EH (cell line): ENCODE data around the gene PLEKHG4B.
"Not testable (repeated sequence)": the region's sequence is repeated elsewhere in the genome, so short reads cannot be mapped to it uniquely, and the experiment has no call there.

Source experiments
- DNase-seq: peaks from one replicate; pipeline ENCODE4 v3.0.0-alpha.2; 2015; ENCODE audit warnings: low read depth

PLEKHG4B gene

DNA sequence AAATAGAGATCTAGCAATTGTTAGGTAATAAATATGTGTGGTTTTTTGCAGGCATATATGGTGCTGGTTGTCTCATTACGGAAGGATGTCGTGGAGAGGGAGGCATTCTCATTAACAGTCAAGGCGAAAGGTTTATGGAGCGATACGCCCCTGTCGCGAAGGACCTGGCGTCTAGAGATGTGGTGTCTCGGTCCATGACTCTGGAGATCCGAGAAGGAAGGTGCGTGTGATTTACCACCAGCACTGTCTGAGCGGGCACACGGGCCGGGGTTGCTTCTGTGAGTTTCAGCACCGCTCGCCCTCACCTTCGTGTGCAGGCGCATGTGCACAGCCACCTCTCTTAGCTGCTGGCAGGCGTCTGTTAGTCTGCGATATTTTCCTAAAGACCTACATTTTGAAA lies 141.5 kb downstream of the PLEKHG4B start:
- DNase-seq, result not testable (repeated sequence)

DNA sequence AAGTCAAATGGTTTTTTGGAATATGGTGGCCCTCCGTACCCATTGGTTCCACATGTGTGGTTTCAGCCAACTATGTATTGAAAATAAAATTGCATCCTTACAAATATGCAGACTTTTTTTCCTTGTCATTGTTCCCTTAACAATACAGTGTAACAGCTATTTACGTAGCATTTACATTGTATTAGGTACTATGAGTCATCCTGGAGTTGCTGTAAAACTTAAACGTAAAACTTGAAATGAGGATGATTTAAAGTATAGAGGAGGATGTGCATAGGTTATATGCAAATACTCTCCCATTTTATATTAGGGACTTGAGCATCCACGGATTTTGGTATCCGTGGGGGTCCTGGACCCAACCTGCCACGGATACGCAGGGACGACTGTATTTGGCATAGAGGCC lies 142.5 kb downstream of the PLEKHG4B start:
- no peak for DNase-seq

DNA sequence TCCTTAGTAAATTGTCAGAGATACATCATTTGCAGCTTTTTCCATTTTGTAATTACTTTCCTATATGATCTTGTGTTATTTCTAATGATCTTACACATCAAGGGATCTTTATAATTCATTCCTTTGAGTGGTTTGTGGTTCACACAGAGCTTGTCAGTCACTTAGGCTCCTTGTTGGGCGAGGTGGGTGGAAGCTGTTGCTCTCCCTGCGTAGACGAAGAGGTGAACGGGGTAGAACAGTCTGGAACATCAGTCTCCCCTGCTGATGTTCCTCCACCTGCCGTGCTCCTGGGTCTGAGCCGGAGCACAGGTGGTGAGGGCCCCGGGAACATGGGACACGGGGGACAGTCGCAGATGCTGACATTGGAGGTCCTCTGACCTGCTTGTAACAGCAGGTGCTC lies 143.6 kb downstream of the PLEKHG4B start:
- DNase-seq, result not testable (repeated sequence)

DNA sequence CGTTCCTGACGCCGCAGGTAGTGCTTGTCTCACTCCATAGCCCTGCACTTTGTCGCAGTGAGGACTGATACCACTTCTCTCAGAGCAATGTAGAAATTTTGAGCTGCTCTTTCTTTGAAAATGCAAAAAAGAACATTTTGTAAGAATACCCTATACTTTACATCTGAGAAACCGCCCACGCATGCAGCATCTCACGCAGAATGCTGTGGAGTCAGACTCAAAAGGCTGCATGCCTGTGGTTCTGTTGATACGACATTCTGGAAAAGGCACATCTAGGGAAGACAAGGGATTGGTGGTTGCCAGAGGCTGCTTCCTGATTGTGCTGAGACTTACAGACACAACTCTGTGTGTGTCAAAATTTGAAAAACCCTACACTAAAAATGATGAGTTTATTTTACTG lies 146.0 kb downstream of the PLEKHG4B start:
- not testable (repeated sequence) for DNase-seq
